Neural cell (in vitro differentiated cells): ENCODE data around the gene PARD3B.

ENCODE experiments used
- EP300 ChIP-seq: fragments of 450-650 bp; conservative IDR thresholded peaks from 2 replicates; pipeline ENCODE4 v1.6.1; 2014; ENCODE audit warnings: antibody characterized with exemption, mild to moderate bottlenecking, moderate library complexity; ENCODE audit not compliant: poor library complexity, severe bottlenecking
- EZH2 ChIP-seq: fragments of 200-600, 300-800 bp; shearing (Covaris generic), sonication (generic); IDR thresholded peaks from 2 replicates; pipeline ENCODE4 v1.6.1; 2014; ENCODE audit warnings: antibody characterized with exemption, low read length, borderline replicate concordance, mild to moderate bottlenecking; ENCODE audit not compliant: insufficient read depth, poor library complexity, severe bottlenecking
- MXI1 ChIP-seq: fragments of 450-650 bp; conservative IDR thresholded peaks from 2 replicates; pipeline ENCODE4 v1.6.1; 2014; ENCODE audit warnings: antibody characterized with exemption, mild to moderate bottlenecking; ENCODE audit not compliant: poor library complexity, severe bottlenecking
- POLR2AphosphoS5 ChIP-seq: IDR thresholded peaks from 2 replicates; pipeline ENCODE4 v1.6.1; 2012
- RAD21 ChIP-seq: fragments of 450-650 bp; conservative IDR thresholded peaks from 2 replicates; pipeline ENCODE4 v1.6.1; 2014; ENCODE audit warnings: antibody characterized with exemption, mild to moderate bottlenecking, moderate library complexity
- SMC3 ChIP-seq: fragments of 450-650 bp; conservative IDR thresholded peaks from 2 replicates; pipeline ENCODE4 v1.6.1; 2014; ENCODE audit warnings: antibody characterized with exemption, mild to moderate bottlenecking, moderate library complexity; ENCODE audit not compliant: poor library complexity
- TAF1 ChIP-seq: IDR thresholded peaks from 2 replicates; pipeline ENCODE4 v1.6.1; 2012; ENCODE audit warnings: low read depth
- TF ChIP-seq, protein P1 (sequence below): fragments of 450-650 bp; IDR thresholded peaks from 2 replicates; pipeline ENCODE4 v1.5.1; 2014; ENCODE audit warnings: antibody characterized with exemption, mild to moderate bottlenecking, moderate library complexity; ENCODE audit not compliant: poor library complexity, severe bottlenecking
- TF ChIP-seq, protein P2 (sequence below): IDR thresholded peaks from 2 replicates; pipeline ENCODE4 v1.6.1; 2012; ENCODE audit warnings: borderline replicate concordance

DNA sequence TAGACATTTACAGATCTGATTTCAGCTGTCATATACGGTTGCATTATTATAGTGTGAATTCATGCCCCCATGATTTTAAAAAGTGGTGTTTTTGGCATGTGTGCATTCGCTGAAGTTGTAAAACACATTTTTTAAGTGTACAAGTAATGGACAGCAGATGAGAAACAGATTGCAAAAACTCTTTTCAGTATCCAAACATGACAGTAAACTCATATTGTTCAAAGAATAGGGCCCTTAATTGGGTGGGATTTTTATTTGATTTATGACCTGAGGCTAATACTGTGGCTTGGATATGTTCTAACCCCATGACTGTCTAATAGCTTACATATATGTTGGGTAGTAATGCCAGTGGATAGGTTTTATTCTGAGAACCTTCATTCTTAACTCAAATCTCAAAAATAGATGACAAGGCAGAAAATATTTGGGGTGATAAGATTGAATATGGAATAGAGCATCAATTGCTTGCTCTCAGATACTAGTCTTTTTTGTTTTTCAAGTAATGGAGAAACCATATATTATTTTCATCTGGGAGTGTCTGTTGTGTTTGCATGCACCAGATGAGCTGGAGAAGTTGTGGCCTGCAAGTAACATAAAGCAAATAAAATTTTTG is 118.6 kb downstream of the PARD3B start:
- TF ChIP-seq EZH2, result no peak
- TF ChIP-seq, protein P1, sequence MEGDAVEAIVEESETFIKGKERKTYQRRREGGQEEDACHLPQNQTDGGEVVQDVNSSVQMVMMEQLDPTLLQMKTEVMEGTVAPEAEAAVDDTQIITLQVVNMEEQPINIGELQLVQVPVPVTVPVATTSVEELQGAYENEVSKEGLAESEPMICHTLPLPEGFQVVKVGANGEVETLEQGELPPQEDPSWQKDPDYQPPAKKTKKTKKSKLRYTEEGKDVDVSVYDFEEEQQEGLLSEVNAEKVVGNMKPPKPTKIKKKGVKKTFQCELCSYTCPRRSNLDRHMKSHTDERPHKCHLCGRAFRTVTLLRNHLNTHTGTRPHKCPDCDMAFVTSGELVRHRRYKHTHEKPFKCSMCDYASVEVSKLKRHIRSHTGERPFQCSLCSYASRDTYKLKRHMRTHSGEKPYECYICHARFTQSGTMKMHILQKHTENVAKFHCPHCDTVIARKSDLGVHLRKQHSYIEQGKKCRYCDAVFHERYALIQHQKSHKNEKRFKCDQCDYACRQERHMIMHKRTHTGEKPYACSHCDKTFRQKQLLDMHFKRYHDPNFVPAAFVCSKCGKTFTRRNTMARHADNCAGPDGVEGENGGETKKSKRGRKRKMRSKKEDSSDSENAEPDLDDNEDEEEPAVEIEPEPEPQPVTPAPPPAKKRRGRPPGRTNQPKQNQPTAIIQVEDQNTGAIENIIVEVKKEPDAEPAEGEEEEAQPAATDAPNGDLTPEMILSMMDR, result no peak
- TF ChIP-seq POLR2AphosphoS5, result no peak
- no peak for TF ChIP-seq RAD21
- TF ChIP-seq MXI1, result no peak
- TF ChIP-seq EP300, result no peak
- no peak for TF ChIP-seq TAF1
- TF ChIP-seq, protein P2, sequence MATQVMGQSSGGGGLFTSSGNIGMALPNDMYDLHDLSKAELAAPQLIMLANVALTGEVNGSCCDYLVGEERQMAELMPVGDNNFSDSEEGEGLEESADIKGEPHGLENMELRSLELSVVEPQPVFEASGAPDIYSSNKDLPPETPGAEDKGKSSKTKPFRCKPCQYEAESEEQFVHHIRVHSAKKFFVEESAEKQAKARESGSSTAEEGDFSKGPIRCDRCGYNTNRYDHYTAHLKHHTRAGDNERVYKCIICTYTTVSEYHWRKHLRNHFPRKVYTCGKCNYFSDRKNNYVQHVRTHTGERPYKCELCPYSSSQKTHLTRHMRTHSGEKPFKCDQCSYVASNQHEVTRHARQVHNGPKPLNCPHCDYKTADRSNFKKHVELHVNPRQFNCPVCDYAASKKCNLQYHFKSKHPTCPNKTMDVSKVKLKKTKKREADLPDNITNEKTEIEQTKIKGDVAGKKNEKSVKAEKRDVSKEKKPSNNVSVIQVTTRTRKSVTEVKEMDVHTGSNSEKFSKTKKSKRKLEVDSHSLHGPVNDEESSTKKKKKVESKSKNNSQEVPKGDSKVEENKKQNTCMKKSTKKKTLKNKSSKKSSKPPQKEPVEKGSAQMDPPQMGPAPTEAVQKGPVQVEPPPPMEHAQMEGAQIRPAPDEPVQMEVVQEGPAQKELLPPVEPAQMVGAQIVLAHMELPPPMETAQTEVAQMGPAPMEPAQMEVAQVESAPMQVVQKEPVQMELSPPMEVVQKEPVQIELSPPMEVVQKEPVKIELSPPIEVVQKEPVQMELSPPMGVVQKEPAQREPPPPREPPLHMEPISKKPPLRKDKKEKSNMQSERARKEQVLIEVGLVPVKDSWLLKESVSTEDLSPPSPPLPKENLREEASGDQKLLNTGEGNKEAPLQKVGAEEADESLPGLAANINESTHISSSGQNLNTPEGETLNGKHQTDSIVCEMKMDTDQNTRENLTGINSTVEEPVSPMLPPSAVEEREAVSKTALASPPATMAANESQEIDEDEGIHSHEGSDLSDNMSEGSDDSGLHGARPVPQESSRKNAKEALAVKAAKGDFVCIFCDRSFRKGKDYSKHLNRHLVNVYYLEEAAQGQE, result no peak
- no peak for TF ChIP-seq SMC3
